Neural cell (in vitro differentiated cells): ENCODE data around the gene ABCB4. TPM values are rescaled to one million over a fixed set of nuclear protein-coding genes. Genes with fewer than 3 reads are reported as not detected.

Source experiments
- H2AFZ ChIP-seq: fragments of 200-600, 300-800 bp; sonication (generic), shearing (Covaris generic); 2 replicates; pipeline ENCODE4 v1.6.0; 2014; ENCODE audit warnings: low read depth, mild to moderate bottlenecking, antibody characterized with exemption, low read length, moderate library complexity
- H3F3A ChIP-seq: fragments of 200-600 bp; shearing (Covaris generic); 2 replicates; pipeline ENCODE4 v1.6.1; 2016; ENCODE audit warnings: mild to moderate bottlenecking, moderate library complexity, mixed read lengths, antibody characterized with exemption, low read length; ENCODE audit not compliant: insufficient read depth, poor library complexity, severe bottlenecking
- H3K27ac ChIP-seq: fragments of 200-600, 300-800 bp; sonication (generic), shearing (Covaris generic); 2 replicates; pipeline ENCODE4 v1.5.1; 2014; ENCODE audit warnings: mild to moderate bottlenecking, low read length, moderate library complexity
- H3K27me3 ChIP-seq: fragments of 300-800, 200-600 bp; sonication (generic), shearing (Covaris generic); 2 replicates; pipeline ENCODE4 v1.6.0; 2014; ENCODE audit warnings: mild to moderate bottlenecking, low read depth, low read length, moderate library complexity; ENCODE audit not compliant: insufficient read depth
- H3K36me3 ChIP-seq: fragments of 300-800, 200-600 bp; sonication (generic), shearing (Covaris generic); 2 replicates; pipeline ENCODE4 v1.5.1; 2014; ENCODE audit warnings: mild to moderate bottlenecking, antibody characterized with exemption, low read length, moderate library complexity; ENCODE audit not compliant: insufficient read depth
- H3K4me2 ChIP-seq: fragments of 300-800, 200-600 bp; sonication (generic), shearing (Covaris generic); 2 replicates; pipeline ENCODE4 v1.6.0; 2014; ENCODE audit warnings: mild to moderate bottlenecking, low read length
- H3K4me3 ChIP-seq: fragments of 300-800, 200-600 bp; sonication (generic), shearing (Covaris generic); 2 replicates; pipeline ENCODE4 v1.5.1; 2014; ENCODE audit warnings: mild to moderate bottlenecking, low read length, moderate library complexity
- H3K79me2 ChIP-seq: fragments of 200-600 bp; shearing (Covaris generic); replicated peaks from 2 replicates; pipeline ENCODE4 v1.6.0; 2014; ENCODE audit warnings: mild to moderate bottlenecking, low read length, moderate library complexity; ENCODE audit not compliant: insufficient read depth
- H3K9ac ChIP-seq: fragments of 300-800, 200-600 bp; sonication (generic), shearing (Covaris generic); 2 replicates; pipeline ENCODE4 v1.6.1; 2016; ENCODE audit warnings: mild to moderate bottlenecking, low read length, mixed read lengths
- H3K9me2 ChIP-seq: fragments of 200-600 bp; shearing (Covaris generic); 2 replicates; pipeline ENCODE4 v1.6.1; 2016; ENCODE audit warnings: mild to moderate bottlenecking, low read length, mixed read lengths; ENCODE audit not compliant: insufficient read depth
- H3K9me3 ChIP-seq: fragments of 200-600, 300-800 bp; sonication (generic), shearing (Covaris generic); 2 replicates; pipeline ENCODE4 v1.6.1; 2016; ENCODE audit warnings: mild to moderate bottlenecking, mixed run types, low read length, moderate library complexity, mixed read lengths
- H4K20me1 ChIP-seq: fragments of 200-600 bp; shearing (Covaris generic); 2 replicates; pipeline ENCODE4 v1.6.1; 2016; ENCODE audit warnings: mild to moderate bottlenecking, mixed run types; ENCODE audit not compliant: insufficient read depth
- EP300 ChIP-seq: fragments of 450-650 bp; conservative IDR thresholded peaks from 2 replicates; pipeline ENCODE4 v1.6.1; 2014; ENCODE audit warnings: antibody characterized with exemption, mild to moderate bottlenecking, moderate library complexity; ENCODE audit not compliant: poor library complexity, severe bottlenecking
- EZH2 ChIP-seq: fragments of 200-600, 300-800 bp; shearing (Covaris generic), sonication (generic); IDR thresholded peaks from 2 replicates; pipeline ENCODE4 v1.6.1; 2014; ENCODE audit warnings: antibody characterized with exemption, low read length, borderline replicate concordance, mild to moderate bottlenecking; ENCODE audit not compliant: insufficient read depth, poor library complexity, severe bottlenecking
- MXI1 ChIP-seq: fragments of 450-650 bp; conservative IDR thresholded peaks from 2 replicates; pipeline ENCODE4 v1.6.1; 2014; ENCODE audit warnings: antibody characterized with exemption, mild to moderate bottlenecking; ENCODE audit not compliant: poor library complexity, severe bottlenecking
- POLR2AphosphoS5 ChIP-seq: IDR thresholded peaks from 2 replicates; pipeline ENCODE4 v1.6.1; 2012
- RAD21 ChIP-seq: fragments of 450-650 bp; conservative IDR thresholded peaks from 2 replicates; pipeline ENCODE4 v1.6.1; 2014; ENCODE audit warnings: antibody characterized with exemption, mild to moderate bottlenecking, moderate library complexity
- SMC3 ChIP-seq: fragments of 450-650 bp; conservative IDR thresholded peaks from 2 replicates; pipeline ENCODE4 v1.6.1; 2014; ENCODE audit warnings: antibody characterized with exemption, mild to moderate bottlenecking, moderate library complexity; ENCODE audit not compliant: poor library complexity
- TAF1 ChIP-seq: IDR thresholded peaks from 2 replicates; pipeline ENCODE4 v1.6.1; 2012; ENCODE audit warnings: low read depth
- polyA plus RNA-seq: library from polyadenylated mRNA; depleted of rRNA; stranded (reverse); fragments of >200 nt; gene quantifications from 2 replicates; pipeline ENCODE4 v1.2.3, GENCODE V29; 2014
- TF ChIP-seq, protein P1 (sequence below): IDR thresholded peaks from 2 replicates; pipeline ENCODE4 v1.6.1; 2012; ENCODE audit warnings: borderline replicate concordance
- TF ChIP-seq, protein P2 (sequence below): fragments of 450-650 bp; IDR thresholded peaks from 2 replicates; pipeline ENCODE4 v1.5.1; 2014; ENCODE audit warnings: antibody characterized with exemption, mild to moderate bottlenecking, moderate library complexity; ENCODE audit not compliant: poor library complexity, severe bottlenecking

The ABCB4 gene
- polyA plus RNA-seq, 1 donor from 2014 or later = not detected

- TF ChIP-seq POLR2AphosphoS5 (no peak), EP300 (no peak), SMC3 (no peak), EZH2 (no peak), TAF1 (no peak), RAD21 (no peak), MXI1 (no peak)
- TF ChIP-seq, protein P1, sequence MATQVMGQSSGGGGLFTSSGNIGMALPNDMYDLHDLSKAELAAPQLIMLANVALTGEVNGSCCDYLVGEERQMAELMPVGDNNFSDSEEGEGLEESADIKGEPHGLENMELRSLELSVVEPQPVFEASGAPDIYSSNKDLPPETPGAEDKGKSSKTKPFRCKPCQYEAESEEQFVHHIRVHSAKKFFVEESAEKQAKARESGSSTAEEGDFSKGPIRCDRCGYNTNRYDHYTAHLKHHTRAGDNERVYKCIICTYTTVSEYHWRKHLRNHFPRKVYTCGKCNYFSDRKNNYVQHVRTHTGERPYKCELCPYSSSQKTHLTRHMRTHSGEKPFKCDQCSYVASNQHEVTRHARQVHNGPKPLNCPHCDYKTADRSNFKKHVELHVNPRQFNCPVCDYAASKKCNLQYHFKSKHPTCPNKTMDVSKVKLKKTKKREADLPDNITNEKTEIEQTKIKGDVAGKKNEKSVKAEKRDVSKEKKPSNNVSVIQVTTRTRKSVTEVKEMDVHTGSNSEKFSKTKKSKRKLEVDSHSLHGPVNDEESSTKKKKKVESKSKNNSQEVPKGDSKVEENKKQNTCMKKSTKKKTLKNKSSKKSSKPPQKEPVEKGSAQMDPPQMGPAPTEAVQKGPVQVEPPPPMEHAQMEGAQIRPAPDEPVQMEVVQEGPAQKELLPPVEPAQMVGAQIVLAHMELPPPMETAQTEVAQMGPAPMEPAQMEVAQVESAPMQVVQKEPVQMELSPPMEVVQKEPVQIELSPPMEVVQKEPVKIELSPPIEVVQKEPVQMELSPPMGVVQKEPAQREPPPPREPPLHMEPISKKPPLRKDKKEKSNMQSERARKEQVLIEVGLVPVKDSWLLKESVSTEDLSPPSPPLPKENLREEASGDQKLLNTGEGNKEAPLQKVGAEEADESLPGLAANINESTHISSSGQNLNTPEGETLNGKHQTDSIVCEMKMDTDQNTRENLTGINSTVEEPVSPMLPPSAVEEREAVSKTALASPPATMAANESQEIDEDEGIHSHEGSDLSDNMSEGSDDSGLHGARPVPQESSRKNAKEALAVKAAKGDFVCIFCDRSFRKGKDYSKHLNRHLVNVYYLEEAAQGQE = no peak
- TF ChIP-seq, protein P2, sequence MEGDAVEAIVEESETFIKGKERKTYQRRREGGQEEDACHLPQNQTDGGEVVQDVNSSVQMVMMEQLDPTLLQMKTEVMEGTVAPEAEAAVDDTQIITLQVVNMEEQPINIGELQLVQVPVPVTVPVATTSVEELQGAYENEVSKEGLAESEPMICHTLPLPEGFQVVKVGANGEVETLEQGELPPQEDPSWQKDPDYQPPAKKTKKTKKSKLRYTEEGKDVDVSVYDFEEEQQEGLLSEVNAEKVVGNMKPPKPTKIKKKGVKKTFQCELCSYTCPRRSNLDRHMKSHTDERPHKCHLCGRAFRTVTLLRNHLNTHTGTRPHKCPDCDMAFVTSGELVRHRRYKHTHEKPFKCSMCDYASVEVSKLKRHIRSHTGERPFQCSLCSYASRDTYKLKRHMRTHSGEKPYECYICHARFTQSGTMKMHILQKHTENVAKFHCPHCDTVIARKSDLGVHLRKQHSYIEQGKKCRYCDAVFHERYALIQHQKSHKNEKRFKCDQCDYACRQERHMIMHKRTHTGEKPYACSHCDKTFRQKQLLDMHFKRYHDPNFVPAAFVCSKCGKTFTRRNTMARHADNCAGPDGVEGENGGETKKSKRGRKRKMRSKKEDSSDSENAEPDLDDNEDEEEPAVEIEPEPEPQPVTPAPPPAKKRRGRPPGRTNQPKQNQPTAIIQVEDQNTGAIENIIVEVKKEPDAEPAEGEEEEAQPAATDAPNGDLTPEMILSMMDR = no peak
- no peak overlapping the region for H3K4me2 ChIP-seq
- H3F3A ChIP-seq = no peaks in the 10 kb centered on the region
- no peaks in the 10 kb centered on the region for H3K9me3 ChIP-seq
- H3K9ac ChIP-seq = no peak overlapping the region
- H4K20me1 ChIP-seq = no peaks in the 10 kb centered on the region
- no peak overlapping the region for H2AFZ ChIP-seq
- H3K27me3 ChIP-seq = no peaks in the 10 kb centered on the region
- no peak overlapping the region for H3K4me3 ChIP-seq
- no peaks in the 10 kb centered on the region for H3K9me2 ChIP-seq
- no peaks in the 10 kb centered on the region for H3K36me3 ChIP-seq
- no peaks in the 10 kb centered on the region for H3K79me2 ChIP-seq
- H3K27ac ChIP-seq = no peak overlapping the region
These were observed 7.7 kb upstream of the ABCB4 start for GRCh38 chr7:87483131-87483530.

- no peak overlapping the region for H3K27ac ChIP-seq
- no peaks in the 10 kb centered on the region for H3F3A ChIP-seq
- no peak overlapping the region for H2AFZ ChIP-seq
- H3K9me2 ChIP-seq = no peaks in the 10 kb centered on the region
- no peak overlapping the region for H3K4me3 ChIP-seq
- no peaks in the 10 kb centered on the region for H3K9me3 ChIP-seq
- H3K27me3 ChIP-seq = no peaks in the 10 kb centered on the region
- H3K4me2 ChIP-seq = no peak overlapping the region
- TF ChIP-seq, protein P2 = no peak
- H3K79me2 ChIP-seq = no peaks in the 10 kb centered on the region
- H4K20me1 ChIP-seq = no peaks in the 10 kb centered on the region
- H3K36me3 ChIP-seq = no peaks in the 10 kb centered on the region
- no peak overlapping the region for H3K9ac ChIP-seq
These were observed 6.6 kb upstream of the ABCB4 start for GRCh38 chr7:87482115-87482514.
